ENCODE data around the gene ERCC1. TPM values are rescaled to one million over a fixed set of nuclear protein-coding genes. Genes with fewer than 3 reads are reported as not detected.

ERCC1 gene
- total RNA-seq, 1 experiment from 2014 or later, result 103 TPM

- H2AFZ ChIP-seq (ENCODE audit: low read depth, low read length, poor library complexity, severe bottlenecking), result no peak overlapping the region
- intact Hi-C loops (cut with micrococcal nuclease), result no loop called here
- POLR2A ChIA-PET, result interaction anchor here (1.0 to 4.1 kb wide), 2 partner anchors 10 to 33 kb away, joined by 3 to 72 read pairs; partner anchors contain the start of gene FOSB
- BruUV-seq (replicated peaks), result no TSS peak
- no peaks in the 10 kb centered on the region for H3K36me3 ChIP-seq (ENCODE audit: control insufficient read depth in 1 of 2, insufficient read depth in 2 of 2, low read length in 2 of 2)
- no peak overlapping the region for H3K9ac ChIP-seq (ENCODE audit: low read length)
- H3K79me2 ChIP-seq (ENCODE audit: insufficient read depth, low read length), result no peaks in the 10 kb centered on the region
- DNase-seq (ENCODE audit: low read depth, low spot score), result no peak
- H3K4me3 ChIP-seq (replicated peaks in 1 of 2; ENCODE audit: low read depth in 1 of 2, low read length in 2 of 2), result no peak overlapping the region
- H3K9me2 ChIP-seq (ENCODE audit: insufficient read depth), result no peaks in the 10 kb centered on the region
- no peak for ATAC-seq
- H3K27me3 ChIP-seq (ENCODE audit: insufficient read depth, low read length), result no peaks in the 10 kb centered on the region
- H4K20me1 ChIP-seq (ENCODE audit: insufficient read depth), result no peaks in the 10 kb centered on the region
- H3K27ac ChIP-seq (ENCODE audit: low read depth, low read length), result no peak overlapping the region
- RAD21 ChIA-PET (ENCODE audit: low non-redundant PET in 1 of 2, low total read pairs in 2 of 2, uncharacterized antibody in 2 of 2, unreplicated experiment in 2 of 2), result no interaction called here
- H3K4me2 ChIP-seq (ENCODE audit: low read length), result no peak overlapping the region
- CTCF ChIA-PET, result no interaction called here
- TF ChIP-seq, protein P1, sequence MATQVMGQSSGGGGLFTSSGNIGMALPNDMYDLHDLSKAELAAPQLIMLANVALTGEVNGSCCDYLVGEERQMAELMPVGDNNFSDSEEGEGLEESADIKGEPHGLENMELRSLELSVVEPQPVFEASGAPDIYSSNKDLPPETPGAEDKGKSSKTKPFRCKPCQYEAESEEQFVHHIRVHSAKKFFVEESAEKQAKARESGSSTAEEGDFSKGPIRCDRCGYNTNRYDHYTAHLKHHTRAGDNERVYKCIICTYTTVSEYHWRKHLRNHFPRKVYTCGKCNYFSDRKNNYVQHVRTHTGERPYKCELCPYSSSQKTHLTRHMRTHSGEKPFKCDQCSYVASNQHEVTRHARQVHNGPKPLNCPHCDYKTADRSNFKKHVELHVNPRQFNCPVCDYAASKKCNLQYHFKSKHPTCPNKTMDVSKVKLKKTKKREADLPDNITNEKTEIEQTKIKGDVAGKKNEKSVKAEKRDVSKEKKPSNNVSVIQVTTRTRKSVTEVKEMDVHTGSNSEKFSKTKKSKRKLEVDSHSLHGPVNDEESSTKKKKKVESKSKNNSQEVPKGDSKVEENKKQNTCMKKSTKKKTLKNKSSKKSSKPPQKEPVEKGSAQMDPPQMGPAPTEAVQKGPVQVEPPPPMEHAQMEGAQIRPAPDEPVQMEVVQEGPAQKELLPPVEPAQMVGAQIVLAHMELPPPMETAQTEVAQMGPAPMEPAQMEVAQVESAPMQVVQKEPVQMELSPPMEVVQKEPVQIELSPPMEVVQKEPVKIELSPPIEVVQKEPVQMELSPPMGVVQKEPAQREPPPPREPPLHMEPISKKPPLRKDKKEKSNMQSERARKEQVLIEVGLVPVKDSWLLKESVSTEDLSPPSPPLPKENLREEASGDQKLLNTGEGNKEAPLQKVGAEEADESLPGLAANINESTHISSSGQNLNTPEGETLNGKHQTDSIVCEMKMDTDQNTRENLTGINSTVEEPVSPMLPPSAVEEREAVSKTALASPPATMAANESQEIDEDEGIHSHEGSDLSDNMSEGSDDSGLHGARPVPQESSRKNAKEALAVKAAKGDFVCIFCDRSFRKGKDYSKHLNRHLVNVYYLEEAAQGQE (IDR thresholded peaks at IDR 0.05; ENCODE audit: low read depth), result no peak
- no peak for TF ChIP-seq POLR2A (IDR thresholded peaks at IDR 0.05; ENCODE audit: borderline replicate concordance, extremely low read depth, insufficient read depth, insufficient read length)
- TF ChIP-seq POLR2AphosphoS5 (IDR thresholded peaks at IDR 0.05; ENCODE audit: low read depth, low read length), result no peak
- no peak for TF ChIP-seq ZFX (IDR thresholded peaks at IDR 0.05)
- TF ChIP-seq ATF3 (IDR thresholded peaks at IDR 0.05), result no peak
- TF ChIP-seq, protein P2, sequence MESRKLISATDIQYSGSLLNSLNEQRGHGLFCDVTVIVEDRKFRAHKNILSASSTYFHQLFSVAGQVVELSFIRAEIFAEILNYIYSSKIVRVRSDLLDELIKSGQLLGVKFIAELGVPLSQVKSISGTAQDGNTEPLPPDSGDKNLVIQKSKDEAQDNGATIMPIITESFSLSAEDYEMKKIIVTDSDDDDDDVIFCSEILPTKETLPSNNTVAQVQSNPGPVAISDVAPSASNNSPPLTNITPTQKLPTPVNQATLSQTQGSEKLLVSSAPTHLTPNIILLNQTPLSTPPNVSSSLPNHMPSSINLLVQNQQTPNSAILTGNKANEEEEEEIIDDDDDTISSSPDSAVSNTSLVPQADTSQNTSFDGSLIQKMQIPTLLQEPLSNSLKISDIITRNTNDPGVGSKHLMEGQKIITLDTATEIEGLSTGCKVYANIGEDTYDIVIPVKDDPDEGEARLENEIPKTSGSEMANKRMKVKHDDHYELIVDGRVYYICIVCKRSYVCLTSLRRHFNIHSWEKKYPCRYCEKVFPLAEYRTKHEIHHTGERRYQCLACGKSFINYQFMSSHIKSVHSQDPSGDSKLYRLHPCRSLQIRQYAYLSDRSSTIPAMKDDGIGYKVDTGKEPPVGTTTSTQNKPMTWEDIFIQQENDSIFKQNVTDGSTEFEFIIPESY (IDR thresholded peaks at IDR 0.05; ENCODE audit: extremely low read depth, insufficient replicate concordance, low read length), result no peak
- TF ChIP-seq FOSL1 (IDR thresholded peaks at IDR 0.05; ENCODE audit: low read depth), result no peak
- TF ChIP-seq MAX (IDR thresholded peaks at IDR 0.05), result no peak
- TF ChIP-seq RAD21 (IDR thresholded peaks at IDR 0.05; ENCODE audit: low read depth), result no peak
- TF ChIP-seq CTCF (IDR thresholded peaks at IDR 0.05 in 2 of 3, conservative IDR thresholded peaks at IDR 0.05 in 1 of 3; ENCODE audit: borderline replicate concordance in 1 of 3, insufficient read depth in 1 of 3, low read depth in 2 of 3, low read length in 2 of 3), result no peak
- no peaks in the 10 kb centered on the region for H3K9me3 ChIP-seq (ENCODE audit: control insufficient read depth in 1 of 2, insufficient read depth in 1 of 2, low read depth in 1 of 2, low read length in 2 of 2)
- peaks cover 22 to 44% of the 10 kb centered on the region in 2 experiments for H3K4me1 ChIP-seq (ENCODE audit: control insufficient read depth in 1 of 2, insufficient read depth in 2 of 2, low read length in 2 of 2)
These were observed 34.1 kb upstream of the ERCC1 start for GRCh38 chr19:45457776-45458175.
